Right cardiac atrium (tissue), 5 donors: ENCODE data around the gene PFDN5. TPM values are rescaled to one million over a fixed set of nuclear protein-coding genes. Genes with fewer than 3 reads are reported as not detected.

ENCODE experiments used
- ATAC-seq, 2 donors: fragments of 200-7000 bp; cut with Tn5 transposase; one replicate each; pipeline versions ENCODE4 v1.8.0 to v1.9.1; 2020; ENCODE audit warnings: moderate library complexity in 2 of 2, mild to moderate bottlenecking in 1 of 2
- DNase-seq, 3 donors: peaks; one replicate each; pipeline ENCODE4 v3.0.0-alpha.2; 2020
- H3K27ac ChIP-seq: one replicate; pipeline ENCODE4 v1.5.1; 2013; ENCODE audit warnings: mild to moderate bottlenecking, low read length, control low read depth, moderate library complexity
- H3K27me3 ChIP-seq: one replicate; pipeline ENCODE4 v1.6.1; 2013; ENCODE audit not compliant: control insufficient read depth, insufficient read depth
- H3K4me1 ChIP-seq: one replicate; pipeline ENCODE4 v1.6.1; 2013; ENCODE audit warnings: low read length; ENCODE audit not compliant: control insufficient read depth, insufficient read depth
- H3K4me3 ChIP-seq: one replicate; pipeline ENCODE4 v1.5.1; 2013; ENCODE audit warnings: low read length, control low read depth
- H3K9me3 ChIP-seq: one replicate; pipeline ENCODE4 v1.6.1; 2013; ENCODE audit warnings: low read length; ENCODE audit not compliant: control insufficient read depth
- WGBS: extraction: QIAGEN DNeasy Blood & Tissue Kit; methylation state at CpG from one replicate; pipeline ENCODE4 v1.1.7; 2013; 5-methylcytosine and 5-hydroxymethylcytosine counted together
- intact Hi-C, 4 donors: fragments of 100-400 bp; cut with DNase I; formaldehyde crosslinking; loops; one replicate each; pipeline versions ENCODE4 v1.11.0 to v1.14.0; 2022 to 2023
- polyA plus RNA-seq: library from polyadenylated mRNA; stranded (reverse); fragments of 200-250 nt; gene quantifications from one replicate; pipeline ENCODE4 v1.2.3, GENCODE V29; 2013
- total RNA-seq, 4 donors: library from RNA; stranded (reverse); fragmentation: NEBNext Ultra II Directional; extraction: Animal tissue kit (Norgen Biotek cat#: 25700); gene quantifications; one replicate each; pipeline ENCODE4 v1.2.1, GENCODE V29; 2021
- donor health status: healthy with polysubstance abuse.
- donor health status: DM: no; HTN: yes; CAD: no.
- donor health status: DM: no; HTN: no; CAD: no.
- donor health status: DM: no; HTN: yes; CAD: no; lungs with severe emphysema.
- donor health status: DM: yes; HTN: yes; CAD: no.

PFDN5 gene
- total and polyA plus RNA-seq, 5 donors: 355 to 764 (median 435) TPM

GRCh38 chr12:53340398-53340797 lies 45.1 kb downstream of the PFDN5 start:
- 85% methylated on average over 9 of the region's 9 CpGs for WGBS
- intact Hi-C loops: no loop called here
- DNase-seq: no peak
- Histone ChIP-seq H3K27ac (no peak overlapping the region), H3K9me3 (no peaks in the 10 kb centered on the region), H3K4me3 (no peak overlapping the region), H3K4me1 (no peaks in the 10 kb centered on the region), H3K27me3 (no peaks in the 10 kb centered on the region)
- no peak for ATAC-seq

- no peaks in the 10 kb centered on the region for H3K27me3 ChIP-seq
- no peak overlapping the region for H3K27ac ChIP-seq
- DNase-seq: no peak
- H3K4me3 ChIP-seq: no peak overlapping the region
- H3K4me1 ChIP-seq: no peaks in the 10 kb centered on the region
- 63% methylated on average over 3 of the region's 3 CpGs for WGBS
- no peak for ATAC-seq
- intact Hi-C loops: no loop called here
- H3K9me3 ChIP-seq: no peaks in the 10 kb centered on the region
Measured at GRCh38 chr12:53343449-53343848, 48.1 kb downstream of the PFDN5 start.

DNA sequence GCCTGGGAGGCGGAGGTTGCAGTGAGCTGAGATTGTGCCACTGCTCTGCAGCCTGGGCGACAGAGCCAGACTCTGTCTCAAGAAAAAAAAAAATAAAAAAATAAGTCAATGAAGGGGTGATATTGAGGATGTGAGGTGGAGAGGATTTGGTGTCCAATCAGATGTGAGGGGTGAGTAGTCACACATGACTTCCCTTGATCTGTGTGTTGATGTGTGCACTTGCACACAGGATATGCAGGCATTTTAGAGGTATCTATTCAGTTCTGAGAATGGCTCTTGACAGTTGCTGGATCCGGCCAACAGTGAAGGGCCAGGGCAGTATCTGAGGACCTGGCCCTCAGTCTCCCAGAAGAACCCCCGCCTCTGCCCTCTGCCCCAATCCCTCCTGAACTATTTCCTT lies 48.6 kb downstream of the PFDN5 start:
- 93% methylated on average over 4 of the region's 4 CpGs for WGBS
- Histone ChIP-seq H3K4me3 (no peak overlapping the region), H3K4me1 (no peaks in the 10 kb centered on the region), H3K9me3 (no peaks in the 10 kb centered on the region), H3K27me3 (no peaks in the 10 kb centered on the region), H3K27ac (no peak overlapping the region)
- no peak for DNase-seq
- no peak for ATAC-seq
- intact Hi-C loops: no loop called here

- no peaks in the 10 kb centered on the region for H3K4me1 ChIP-seq
- intact Hi-C loops: no loop called here
- H3K27ac ChIP-seq: no peak overlapping the region
- DNase-seq (no peak), ATAC-seq (no peak)
- no peaks in the 10 kb centered on the region for H3K27me3 ChIP-seq
- no peaks in the 10 kb centered on the region for H3K9me3 ChIP-seq
- WGBS: 4% methylated on average over 19 of the region's 19 CpGs
- peak overlapping the region; percentile 73 for H3K4me3 ChIP-seq
Measured at GRCh38 chr12:53344487-53344823, 49.1 kb downstream of the PFDN5 start.

- Histone ChIP-seq H3K9me3 (no peaks in the 10 kb centered on the region), H3K27ac (peak overlapping the region; percentile 51), H3K4me3 (peak overlapping the region; percentile 73), H3K27me3 (no peaks in the 10 kb centered on the region), H3K4me1 (no peaks in the 10 kb centered on the region)
- under 1% methylated on average over 50 of the region's 50 CpGs for WGBS
- DNase-seq (peak; percentile 81 to 93 (median 91)), ATAC-seq (peak; percentile 92 to 93)
- intact Hi-C loops: loop anchor here in 1 of 4 donors (5.0 kb wide), 1 partner anchor 167 kb away; no protein-coding TSS in a partner anchor
Measured at GRCh38 chr12:53344824-53345485, 49.6 kb downstream of the PFDN5 start.

DNA sequence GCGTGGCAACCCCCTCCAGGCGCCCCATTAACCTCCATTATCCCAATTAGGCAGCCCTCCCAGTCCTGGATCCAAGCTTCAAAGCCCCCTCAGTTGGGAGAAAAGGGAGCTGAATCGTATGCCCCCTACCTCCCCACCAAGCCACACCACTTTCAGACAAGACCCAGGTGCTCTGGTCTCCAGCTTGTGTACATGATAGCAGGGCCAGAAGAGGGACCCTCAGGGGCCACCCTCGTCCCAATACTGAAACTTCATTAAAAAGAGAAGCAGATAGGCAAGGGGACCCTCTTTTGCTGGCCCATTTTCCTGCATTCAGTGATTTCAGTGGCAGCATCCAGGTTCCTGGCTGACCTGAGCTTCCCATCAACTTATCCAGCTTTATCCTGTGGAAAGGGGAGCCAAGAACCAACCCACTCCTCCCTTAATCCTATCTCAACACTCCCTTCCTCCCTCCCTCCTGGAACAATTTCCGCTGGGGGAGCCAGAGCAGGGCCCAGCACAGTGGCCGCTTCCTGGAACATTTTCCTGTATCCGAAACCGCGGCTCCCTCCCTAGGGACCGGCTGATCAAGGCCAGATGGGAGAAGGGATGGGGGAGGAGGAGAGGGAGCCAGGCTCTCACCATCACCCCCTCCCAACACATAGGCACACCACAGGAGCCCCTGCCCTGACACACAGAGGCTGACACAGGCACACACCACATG lies 50.3 kb downstream of the PFDN5 start:
- no peaks in the 10 kb centered on the region for H3K4me1 ChIP-seq
- DNase-seq (peak; percentile 65 to 82 (median 80)), ATAC-seq (peak; percentile 62 to 78)
- intact Hi-C loops: loop anchor here in 1 of 4 donors (5.0 kb wide), 1 partner anchor 167 kb away; no protein-coding TSS in a partner anchor
- no peak overlapping the region for H3K4me3 ChIP-seq
- no peaks in the 10 kb centered on the region for H3K27me3 ChIP-seq
- WGBS: 25% methylated on average over 10 of the region's 10 CpGs
- H3K9me3 ChIP-seq: no peaks in the 10 kb centered on the region
- H3K27ac ChIP-seq: peak overlapping the region; percentile 37

DNA sequence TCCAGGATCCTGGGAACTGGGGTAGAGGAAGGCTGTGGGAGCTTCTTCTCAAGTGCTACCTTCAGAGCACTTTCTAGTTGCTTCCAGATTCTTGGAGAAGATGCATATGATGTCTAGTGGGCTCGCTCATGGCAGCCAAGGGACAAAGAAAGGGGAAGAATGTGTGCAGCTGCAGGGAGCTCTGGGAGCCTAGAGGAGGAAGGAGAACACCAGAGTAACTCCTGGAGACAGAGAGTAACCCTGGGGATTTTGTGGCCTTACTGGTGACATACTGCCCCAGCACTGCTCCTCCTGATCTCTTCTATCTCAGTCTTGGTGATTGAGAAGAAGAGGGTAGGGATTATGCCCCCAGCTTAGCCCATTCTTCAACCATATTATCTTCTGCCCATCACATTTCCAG lies 51.1 kb downstream of the PFDN5 start:
- WGBS: 78% methylated on average over 1 of the region's 1 CpG
- Histone ChIP-seq H3K4me1 (no peaks in the 10 kb centered on the region), H3K27ac (no peak overlapping the region), H3K27me3 (no peaks in the 10 kb centered on the region), H3K9me3 (no peaks in the 10 kb centered on the region), H3K4me3 (no peak overlapping the region)
- ATAC-seq: no peak
- intact Hi-C loops: loop anchor here in 1 of 4 donors (5.0 kb wide), 1 partner anchor 166 kb away; no protein-coding TSS in a partner anchor
- no peak for DNase-seq

DNA sequence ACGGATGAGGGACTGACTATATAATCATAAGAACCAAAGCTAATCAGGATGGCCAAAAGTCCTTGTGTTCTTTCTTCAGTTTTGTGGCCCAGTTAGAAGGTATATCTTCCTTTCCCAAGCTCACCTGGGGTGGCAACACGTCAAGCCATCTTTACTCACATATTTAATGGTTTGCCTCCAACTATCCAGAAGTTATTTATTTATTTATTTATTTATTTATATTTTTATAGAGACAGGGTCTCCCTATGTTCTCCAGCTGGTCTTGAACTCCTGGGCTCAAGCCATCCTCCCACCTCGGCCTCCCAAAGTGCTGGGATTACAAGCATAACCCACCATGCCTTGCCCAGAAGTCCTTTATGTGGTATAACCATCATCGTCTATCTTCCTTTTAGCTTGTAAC lies 52.6 kb downstream of the PFDN5 start:
- intact Hi-C loops: loop anchor here in 1 of 4 donors (5.0 kb wide), 1 partner anchor 164 kb away; no protein-coding TSS in a partner anchor
- DNase-seq: no peak
- WGBS: 91% methylated on average over 4 of the region's 4 CpGs

More for the DNA sequence above, 52.6 kb downstream of the PFDN5 start:
- no peak overlapping the region for H3K27ac ChIP-seq
- no peaks in the 10 kb centered on the region for H3K27me3 ChIP-seq
- H3K4me1 ChIP-seq: no peaks in the 10 kb centered on the region
- no peaks in the 10 kb centered on the region for H3K9me3 ChIP-seq
- ATAC-seq: no peak
- H3K4me3 ChIP-seq: no peak overlapping the region

Other genes with a start within 250 kb of the PFDN5 start
- 100 to 1,000 TPM; 104 to 145 (median 116) TPM for gene TNS2, start 245.5 kb upstream of the PFDN5 start, total RNA-seq
- 155 TPM for gene TNS2, start 245.5 kb upstream of the PFDN5 start, polyA plus RNA-seq
- 10 to 100 TPM; 40.8 to 59.6 (median 47.1) TPM for gene SPRYD3, start 216.2 kb upstream of the PFDN5 start, total RNA-seq
- gene SPRYD3, start 216.2 kb upstream of the PFDN5 start, polyA plus RNA-seq: 29.4 TPM
- gene IGFBP6, start 197.9 kb upstream of the PFDN5 start, total RNA-seq: 100 to 1,000 TPM in 3 of 4 donors, 10 to 100 TPM in 1; 49.7 to 178 (median 146) TPM
- gene IGFBP6, start 197.9 kb upstream of the PFDN5 start, polyA plus RNA-seq: 130 TPM
- gene SOAT2, start 192.1 kb upstream of the PFDN5 start, total RNA-seq: under 1 TPM in 2 of 4 donors, not detected in 2; 0.17 to 0.18 TPM
- 0.07 TPM for gene SOAT2, start 192.1 kb upstream of the PFDN5 start, polyA plus RNA-seq
- gene ZNF740, start 114.8 kb upstream of the PFDN5 start, total RNA-seq: 10 to 100 TPM; 13.8 to 29.9 (median 22.4) TPM
- gene ZNF740, start 114.8 kb upstream of the PFDN5 start, polyA plus RNA-seq: 5.3 TPM
- 10 to 100 TPM; 10.3 to 13.0 (median 12.3) TPM for gene CSAD, start 114.6 kb upstream of the PFDN5 start, total RNA-seq
- 16.2 TPM for gene CSAD, start 114.6 kb upstream of the PFDN5 start, polyA plus RNA-seq
- 1 to 10 TPM in 2 of 4 donors, under 1 TPM in 2; 0.88 to 2.8 (median 1.3) TPM for gene ITGB7, start 88.3 kb upstream of the PFDN5 start, total RNA-seq
- gene ITGB7, start 88.3 kb upstream of the PFDN5 start, polyA plus RNA-seq: 0.45 TPM
- gene RARG, start 63.3 kb upstream of the PFDN5 start, total RNA-seq: 10 to 100 TPM; 11.7 to 26.2 (median 23.4) TPM
- 10.5 TPM for gene RARG, start 63.3 kb upstream of the PFDN5 start, polyA plus RNA-seq
- gene ESPL1, start 27.2 kb upstream of the PFDN5 start, total RNA-seq: 1 to 10 TPM in 1 of 4 donors, under 1 TPM in 3; 0.23 to 1.2 (median 0.40) TPM
- gene ESPL1, start 27.2 kb upstream of the PFDN5 start, polyA plus RNA-seq: 0.11 TPM
- gene MYG1, start 4.2 kb downstream of the PFDN5 start, total RNA-seq: 10 to 100 TPM; 28.9 to 44.3 (median 38.1) TPM
- 37.3 TPM for gene MYG1, start 4.2 kb downstream of the PFDN5 start, polyA plus RNA-seq
- 10 to 100 TPM; 30.5 to 48.9 (median 40.0) TPM for gene AAAS, start 26.1 kb downstream of the PFDN5 start, total RNA-seq
- 31.3 TPM for gene AAAS, start 26.1 kb downstream of the PFDN5 start, polyA plus RNA-seq
- gene SP7, start 40.8 kb downstream of the PFDN5 start, total RNA-seq: not detected
- not detected for gene SP7, start 40.8 kb downstream of the PFDN5 start, polyA plus RNA-seq
- gene SP1, start 84.6 kb downstream of the PFDN5 start, total RNA-seq: 10 to 100 TPM; 30.2 to 39.9 (median 34.2) TPM
- 8.3 TPM for gene SP1, start 84.6 kb downstream of the PFDN5 start, polyA plus RNA-seq
- gene AMHR2, start 128.3 kb downstream of the PFDN5 start, total RNA-seq: under 1 TPM in 3 of 4 donors, not detected in 1; 0.54 to 0.88 (median 0.82) TPM
- gene AMHR2, start 128.3 kb downstream of the PFDN5 start, polyA plus RNA-seq: 0.48 TPM
- gene PRR13, start 146.2 kb downstream of the PFDN5 start, total RNA-seq: 10 to 100 TPM; 66.9 to 85.6 (median 82.6) TPM
- 69.1 TPM for gene PRR13, start 146.2 kb downstream of the PFDN5 start, polyA plus RNA-seq
- gene PCBP2, start 156.6 kb downstream of the PFDN5 start, total RNA-seq: 100 to 1,000 TPM; 575 to 743 (median 588) TPM
- 349 TPM for gene PCBP2, start 156.6 kb downstream of the PFDN5 start, polyA plus RNA-seq
- gene MAP3K12, start 203.9 kb downstream of the PFDN5 start, total RNA-seq: 1 to 10 TPM; 7.7 to 9.6 (median 9.0) TPM
- gene MAP3K12, start 203.9 kb downstream of the PFDN5 start, polyA plus RNA-seq: 9.2 TPM
- gene TARBP2, start 205.7 kb downstream of the PFDN5 start, total RNA-seq: 10 to 100 TPM; 12.9 to 13.9 (median 13.4) TPM
- 12.8 TPM for gene TARBP2, start 205.7 kb downstream of the PFDN5 start, polyA plus RNA-seq
- not detected for gene NPFF, start 211.9 kb downstream of the PFDN5 start, total RNA-seq
- not detected for gene NPFF, start 211.9 kb downstream of the PFDN5 start, polyA plus RNA-seq